Spinal cord (tissue), 10 donors: ENCODE data around the gene ECE1. TPM values are rescaled to one million over a fixed set of nuclear protein-coding genes. Genes with fewer than 3 reads are reported as not detected.
A peak's percentile ranks its signal among the peaks of the same experiment; 100 is the strongest.
"Not testable (repeated sequence)": the region's sequence is repeated elsewhere in the genome, so short reads cannot be mapped to it uniquely, and the experiment has no call there.

Source experiments
- DNase-seq, 6 donors: peaks; one replicate each; pipeline versions ENCODE4 v3.0.0 to v3.0.0-alpha.2; 2013 to 2015; ENCODE audit warnings: low spot score in 6 of 6, low read depth in 4 of 6
- H3K27ac ChIP-seq: one replicate; pipeline ENCODE4 v1.5.1; 2013; ENCODE audit warnings: low read depth, low read length, control low read depth
- H3K27me3 ChIP-seq: one replicate; pipeline ENCODE4 v1.6.1; 2013; ENCODE audit warnings: low read length; ENCODE audit not compliant: control insufficient read depth, insufficient read depth
- H3K36me3 ChIP-seq: one replicate; pipeline ENCODE4 v1.6.1; 2013; ENCODE audit warnings: low read length; ENCODE audit not compliant: control insufficient read depth, insufficient read depth
- H3K4me1 ChIP-seq: one replicate; pipeline ENCODE4 v1.6.1; 2013; ENCODE audit warnings: low read length; ENCODE audit not compliant: control insufficient read depth, insufficient read depth
- H3K4me3 ChIP-seq: one replicate; pipeline ENCODE4 v1.5.1; 2013; ENCODE audit warnings: low read depth, low read length, control low read depth
- H3K9me3 ChIP-seq: one replicate; pipeline ENCODE4 v1.6.1; 2013; ENCODE audit warnings: low read length; ENCODE audit not compliant: control insufficient read depth, insufficient read depth
- WGBS: methylation state at CpG from one replicate; pipeline ENCODE4 v1.1.5; 2013; ENCODE audit warnings: missing lambda C conversion rate; ENCODE audit not compliant: insufficient coverage; 5-methylcytosine and 5-hydroxymethylcytosine counted together
- polyA plus RNA-seq, 2 donors: library from polyadenylated mRNA; unstranded; fragments of 120-200 nt; gene quantifications; one replicate each; pipeline ENCODE4 v1.2.1, GENCODE V29; 2013; ENCODE audit not compliant: insufficient read length in 2 of 2
- total RNA-seq, 2 donors: library from RNA; depleted of rRNA in 1 of 2; stranded (reverse); fragments of 120-200 nt in 1 of 2; fragments of >200 nt in 1 of 2; gene quantifications; one replicate each; pipeline versions ENCODE4 v1.2.3 to v1.2.4, GENCODE V29; 2013 to 2014
- donor health status: healthy.

The ECE1 gene
- total and polyA plus RNA-seq, 4 donors: 21.2 to 33.9 (median 27.1) TPM

GRCh38 chr1:21217812-21218596, 72.3 kb downstream of the ECE1 start:
- no peaks in the 10 kb centered on the region for H3K27me3 ChIP-seq
- H3K4me1 ChIP-seq: peaks cover 9% of the 10 kb centered on the region
- 74% methylated on average over 20 of the region's 20 CpGs for WGBS
- no peak for DNase-seq
- no peak overlapping the region for H3K27ac ChIP-seq
- peaks cover 36% of the 10 kb centered on the region for H3K36me3 ChIP-seq
- H3K9me3 ChIP-seq: no peaks in the 10 kb centered on the region
- no peak overlapping the region for H3K4me3 ChIP-seq

- no peak overlapping the region for H3K27ac ChIP-seq
- H3K4me3 ChIP-seq: no peak overlapping the region
- peak in 2 of 6 donors; percentile 29 to 44 for DNase-seq
- 87% methylated on average over 14 of the region's 19 CpGs for WGBS
- no peaks in the 10 kb centered on the region for H3K9me3 ChIP-seq
- peaks cover 9% of the 10 kb centered on the region for H3K4me1 ChIP-seq
- peaks cover 36% of the 10 kb centered on the region for H3K36me3 ChIP-seq
- H3K27me3 ChIP-seq: no peaks in the 10 kb centered on the region
Observed at GRCh38 chr1:21216835-21217811, 73.1 kb downstream of the ECE1 start.

- WGBS: 47% methylated on average over 3 of the region's 3 CpGs
Observed at GRCh38 chr1:21212126-21212525, 78.1 kb downstream of the ECE1 start.

GRCh38 chr1:21208137-21208700, 82.0 kb downstream of the ECE1 start:
- not testable (repeated sequence) for DNase-seq, H3K9me3 ChIP-seq, H3K4me3 ChIP-seq, H3K36me3 ChIP-seq, H3K27me3 ChIP-seq, H3K27ac ChIP-seq, H3K4me1 ChIP-seq
- 87% methylated on average over 3 of the region's 6 CpGs for WGBS

More at GRCh38 chr1:21212126-21212525, 78.1 kb downstream of the ECE1 start:
- H3K27ac ChIP-seq: no peak overlapping the region
- no peak overlapping the region for H3K4me3 ChIP-seq
- H3K9me3 ChIP-seq: no peaks in the 10 kb centered on the region
- no peaks in the 10 kb centered on the region for H3K4me1 ChIP-seq
- H3K27me3 ChIP-seq: no peaks in the 10 kb centered on the region
- H3K36me3 ChIP-seq: peaks cover 2% of the 10 kb centered on the region
- DNase-seq: no peak

GRCh38 chr1:21206117-21206516, 84.1 kb downstream of the ECE1 start:
- Histone ChIP-seq H3K9me3 (no peaks in the 10 kb centered on the region), H3K4me3 (no peak overlapping the region), H3K27me3 (no peaks in the 10 kb centered on the region), H3K36me3 (no peaks in the 10 kb centered on the region), H3K27ac (no peak overlapping the region), H3K4me1 (no peaks in the 10 kb centered on the region)
- DNase-seq: no peak
- no CpG with 5 or more reads among the region's 2 CpGs for WGBS

GRCh38 chr1:21205416-21205815, 84.8 kb downstream of the ECE1 start:
- WGBS: 90% methylated on average over 5 of the region's 5 CpGs
- no peak overlapping the region for H3K27ac ChIP-seq

GRCh38 chr1:21201650-21202049, 88.6 kb downstream of the ECE1 start:
- H3K27me3 ChIP-seq: no peaks in the 10 kb centered on the region

More at GRCh38 chr1:21205416-21205815, 84.8 kb downstream of the ECE1 start:
- H3K9me3 ChIP-seq: no peaks in the 10 kb centered on the region
- no peak overlapping the region for H3K4me3 ChIP-seq
- no peak for DNase-seq
- H3K36me3 ChIP-seq: no peaks in the 10 kb centered on the region
- H3K4me1 ChIP-seq: no peaks in the 10 kb centered on the region
- no peaks in the 10 kb centered on the region for H3K27me3 ChIP-seq

GRCh38 chr1:21201238-21201637, 89.0 kb downstream of the ECE1 start:
- H3K27ac ChIP-seq, H3K4me1 ChIP-seq, H3K4me3 ChIP-seq, H3K9me3 ChIP-seq, DNase-seq, H3K36me3 ChIP-seq, H3K27me3 ChIP-seq: not testable (repeated sequence)
- 96% methylated on average over 5 of the region's 5 CpGs for WGBS

More at GRCh38 chr1:21201650-21202049, 88.6 kb downstream of the ECE1 start:
- WGBS: no CpG with 5 or more reads among the region's 4 CpGs
- no peak for DNase-seq
- Histone ChIP-seq H3K36me3 (no peaks in the 10 kb centered on the region), H3K9me3 (no peaks in the 10 kb centered on the region), H3K4me3 (no peak overlapping the region), H3K4me1 (no peaks in the 10 kb centered on the region), H3K27ac (no peak overlapping the region)

- no peak for DNase-seq
- no peak overlapping the region for H3K27ac ChIP-seq
- H3K36me3 ChIP-seq: no peaks in the 10 kb centered on the region
- H3K4me3 ChIP-seq: no peak overlapping the region
- H3K4me1 ChIP-seq: no peaks in the 10 kb centered on the region
- H3K9me3 ChIP-seq: no peaks in the 10 kb centered on the region
- H3K27me3 ChIP-seq: no peaks in the 10 kb centered on the region
- 94% methylated on average over 3 of the region's 6 CpGs for WGBS
Observed at GRCh38 chr1:21200767-21201166, 89.5 kb downstream of the ECE1 start.
